Kidney (tissue), 14 donors: ENCODE data around the gene GNG11. TPM values are rescaled to one million over a fixed set of nuclear protein-coding genes. Genes with fewer than 3 reads are reported as not detected.

Experiments
- DNase-seq, 5 donors: peaks; one replicate each; pipeline ENCODE4 v3.0.0-alpha.2; 2013 to 2020
- FAIRE-seq: peaks from 2 replicates; lab custom pipeline; 2012; peaks lifted over from hg19 to GRCh38; lab: Jason Lieb, UNC
- H3K27ac ChIP-seq, 2 donors: one replicate each; pipeline ENCODE4 v1.7.0; 2013; ENCODE audit warnings: low read depth in 2 of 2, low read length in 2 of 2, inconsistent platforms in 1 of 2
- H3K27me3 ChIP-seq: one replicate; pipeline ENCODE4 v1.7.1; 2013; ENCODE audit warnings: low read length, inconsistent platforms; ENCODE audit not compliant: control insufficient read depth, insufficient read depth
- H3K36me3 ChIP-seq, 3 donors: one replicate each; pipeline versions ENCODE4 v1.7.0 to v1.7.1; 2013; ENCODE audit warnings: low read length in 3 of 3, control low read depth in 1 of 3, inconsistent platforms in 1 of 3; ENCODE audit not compliant: insufficient read depth in 3 of 3, control insufficient read depth in 2 of 3
- H3K4me1 ChIP-seq, 3 donors: one replicate each; pipeline versions ENCODE4 v1.7.0 to v1.7.1; 2013; ENCODE audit warnings: low read length in 3 of 3, inconsistent platforms in 1 of 3, low read depth in 1 of 3; ENCODE audit not compliant: control insufficient read depth in 2 of 3, insufficient read depth in 2 of 3
- H3K4me3 ChIP-seq, 3 donors: one replicate each; pipeline versions ENCODE4 v1.7.0 to v1.8.1; 2013; ENCODE audit warnings: low read length in 3 of 3, control low read depth in 1 of 3, inconsistent platforms in 1 of 3
- H3K9ac ChIP-seq, 3 donors: one replicate each; pipeline versions ENCODE4 v1.7.0 to v1.7.1; 2013; ENCODE audit warnings: low read length in 3 of 3, control low read depth in 1 of 3, inconsistent platforms in 1 of 3
- H3K9me3 ChIP-seq, 3 donors: one replicate each; pipeline versions ENCODE4 v1.7.0 to v1.7.1; 2013; ENCODE audit warnings: low read length in 3 of 3, control low read depth in 1 of 3, inconsistent platforms in 1 of 3; ENCODE audit not compliant: control insufficient read depth in 2 of 3, insufficient read depth in 1 of 3
- intact Hi-C: fragments of 100-400 bp; cut with DNase I; formaldehyde crosslinking; loops from one replicate; pipeline ENCODE4 v1.11.1; 2022
- polyA plus RNA-seq: library from polyadenylated mRNA; stranded (reverse); fragments of 350-450 nt; fragmentation: Illumina TruSeq; extraction: RNeasy Lipid Tissue Mini Kit (QIAGEN cat#74804); gene quantifications from one replicate; pipeline ENCODE4 v1.2.3, GENCODE V29; 2014; ENCODE audit warnings: low read depth, low replicate concordance; ENCODE audit not compliant: insufficient read depth
- total RNA-seq: library from RNA; stranded (reverse); fragmentation: NEBNext Ultra II Directional; extraction: Animal tissue kit (Norgen Biotek cat#: 25700); gene quantifications from one replicate; pipeline ENCODE4 v1.2.1, GENCODE V29; 2021
- TF ChIP-seq, protein P1 (sequence below): IDR thresholded peaks from 3 replicates; pipeline ENCODE4 v1.5.1; 2012; ENCODE audit warnings: mild to moderate bottlenecking, moderate library complexity, borderline replicate concordance; ENCODE audit not compliant: insufficient read depth; ENCODE audit errors: extremely low read depth
- donor health status: control.
- donor health status: control.
- donor health status: control.
- donor health status: control.
- donor health status: control.
- donor health status: DM: yes; HTN: yes; CAD: no.
- donor health status: Normal renal cell carcinoma (clear cell type).

The GNG11 gene
- total and polyA plus RNA-seq, 2 donors from 2014 or later, result 23.1 to 45.0 TPM

DNA sequence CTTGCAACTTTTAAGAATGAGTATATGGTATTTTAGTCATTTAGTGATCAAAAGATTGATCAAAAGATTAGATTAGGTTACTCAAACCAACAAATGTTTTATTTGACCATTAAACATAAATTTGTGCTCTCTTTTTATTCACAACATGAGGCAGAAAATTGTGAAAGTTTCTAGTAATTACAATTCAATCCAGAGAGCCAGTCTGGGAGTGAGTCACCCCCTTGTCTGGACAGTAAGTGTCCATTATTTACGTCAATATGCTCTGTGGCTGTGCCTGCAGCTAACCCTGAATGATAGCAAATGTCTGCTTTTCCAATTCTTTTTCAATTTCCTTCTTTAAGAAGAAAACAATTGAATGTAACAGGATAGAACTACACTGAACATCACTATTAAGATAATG is 27.9 kb downstream of the GNG11 start:
- H3K4me3 ChIP-seq, result no peak overlapping the region
- H3K4me1 ChIP-seq, result no peaks in the 10 kb centered on the region
- H3K9ac ChIP-seq, result no peak overlapping the region
- intact Hi-C loops, result no loop called here
- no peaks in the 10 kb centered on the region for H3K36me3 ChIP-seq
- DNase-seq (no peak), FAIRE-seq (no peak)
- no peaks in the 10 kb centered on the region for H3K9me3 ChIP-seq
- H3K27ac ChIP-seq, result no peak overlapping the region
- H3K27me3 ChIP-seq, result no peaks in the 10 kb centered on the region
- TF ChIP-seq, protein P1, sequence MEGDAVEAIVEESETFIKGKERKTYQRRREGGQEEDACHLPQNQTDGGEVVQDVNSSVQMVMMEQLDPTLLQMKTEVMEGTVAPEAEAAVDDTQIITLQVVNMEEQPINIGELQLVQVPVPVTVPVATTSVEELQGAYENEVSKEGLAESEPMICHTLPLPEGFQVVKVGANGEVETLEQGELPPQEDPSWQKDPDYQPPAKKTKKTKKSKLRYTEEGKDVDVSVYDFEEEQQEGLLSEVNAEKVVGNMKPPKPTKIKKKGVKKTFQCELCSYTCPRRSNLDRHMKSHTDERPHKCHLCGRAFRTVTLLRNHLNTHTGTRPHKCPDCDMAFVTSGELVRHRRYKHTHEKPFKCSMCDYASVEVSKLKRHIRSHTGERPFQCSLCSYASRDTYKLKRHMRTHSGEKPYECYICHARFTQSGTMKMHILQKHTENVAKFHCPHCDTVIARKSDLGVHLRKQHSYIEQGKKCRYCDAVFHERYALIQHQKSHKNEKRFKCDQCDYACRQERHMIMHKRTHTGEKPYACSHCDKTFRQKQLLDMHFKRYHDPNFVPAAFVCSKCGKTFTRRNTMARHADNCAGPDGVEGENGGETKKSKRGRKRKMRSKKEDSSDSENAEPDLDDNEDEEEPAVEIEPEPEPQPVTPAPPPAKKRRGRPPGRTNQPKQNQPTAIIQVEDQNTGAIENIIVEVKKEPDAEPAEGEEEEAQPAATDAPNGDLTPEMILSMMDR, result no peak

DNA sequence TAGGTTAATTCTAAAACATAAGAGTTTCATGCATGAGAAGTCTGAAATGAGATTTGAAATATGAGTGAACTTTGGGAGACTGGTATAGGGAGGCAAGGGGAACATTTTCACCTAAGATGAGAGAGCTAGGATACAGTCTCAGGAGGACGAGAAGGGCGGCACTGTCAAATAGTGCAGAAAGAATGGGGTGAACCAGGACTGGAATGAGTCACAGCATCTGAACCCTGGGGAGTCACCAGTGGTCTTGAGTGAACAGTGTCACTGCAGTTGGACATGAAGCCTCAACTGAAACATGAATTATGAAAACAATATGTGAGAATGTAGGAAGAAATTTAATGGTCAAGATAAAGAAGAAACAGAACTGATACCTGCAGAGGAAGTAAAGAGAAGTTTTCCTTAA is 33.8 kb downstream of the GNG11 start:
- Histone ChIP-seq H3K36me3 (no peaks in the 10 kb centered on the region), H3K9me3 (no peaks in the 10 kb centered on the region), H3K27ac (no peak overlapping the region), H3K27me3 (no peaks in the 10 kb centered on the region), H3K4me1 (no peaks in the 10 kb centered on the region), H3K4me3 (no peak overlapping the region), H3K9ac (no peak overlapping the region)
- no peak for DNase-seq
- intact Hi-C loops, result no loop called here
- FAIRE-seq, result no peak
- TF ChIP-seq, protein P1, result no peak

DNA sequence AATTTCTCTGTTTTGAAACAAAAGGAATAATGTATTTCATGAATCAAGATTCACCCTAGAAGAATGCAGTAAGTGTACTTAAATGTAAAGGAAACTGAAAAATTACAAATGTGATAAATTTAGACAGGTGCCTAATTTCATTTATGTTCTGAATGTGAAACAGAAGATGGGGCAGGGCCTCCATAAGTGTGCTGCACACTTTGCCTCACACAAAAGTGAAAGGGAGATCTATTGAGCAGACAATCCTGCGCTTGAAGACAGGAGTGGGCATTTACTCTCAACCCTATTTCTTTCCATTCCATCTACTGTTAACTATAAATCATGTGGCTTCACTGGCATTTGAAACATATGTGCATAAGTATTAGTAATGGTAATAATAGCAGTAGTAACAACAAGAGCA is 36.2 kb downstream of the GNG11 start:
- intact Hi-C loops, result no loop called here
- Histone ChIP-seq H3K4me1 (no peaks in the 10 kb centered on the region), H3K9ac (no peak overlapping the region), H3K27me3 (no peaks in the 10 kb centered on the region), H3K27ac (no peak overlapping the region), H3K9me3 (no peaks in the 10 kb centered on the region), H3K36me3 (no peaks in the 10 kb centered on the region), H3K4me3 (no peak overlapping the region)
- DNase-seq, result no peak
- no peak for FAIRE-seq
- TF ChIP-seq, protein P1, result no peak

DNA sequence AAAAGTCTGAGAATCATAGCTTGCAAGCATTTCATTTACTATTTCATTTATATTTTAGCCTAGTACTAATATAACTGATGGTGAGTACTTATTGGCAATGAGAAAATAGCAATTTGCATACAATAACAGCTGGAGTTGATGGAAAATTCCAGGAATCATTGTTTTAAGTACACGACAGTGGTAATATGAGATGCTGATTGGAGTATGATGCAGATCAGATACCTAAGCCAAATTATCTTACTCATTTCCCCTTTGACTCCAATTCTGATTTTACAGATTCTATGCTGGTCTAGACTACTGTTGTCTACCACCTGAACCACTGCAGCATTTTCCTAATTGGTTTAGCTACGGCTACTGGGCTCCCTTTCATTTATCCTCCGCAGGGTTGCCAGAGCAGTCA is 36.7 kb downstream of the GNG11 start:
- no peaks in the 10 kb centered on the region for H3K4me1 ChIP-seq
- DNase-seq, result no peak
- H3K9ac ChIP-seq, result no peak overlapping the region
- FAIRE-seq, result no peak
- no peaks in the 10 kb centered on the region for H3K27me3 ChIP-seq
- no peaks in the 10 kb centered on the region for H3K36me3 ChIP-seq
- TF ChIP-seq, protein P1, result no peak
- no peak overlapping the region for H3K27ac ChIP-seq
- intact Hi-C loops, result no loop called here
- H3K4me3 ChIP-seq, result no peak overlapping the region
- H3K9me3 ChIP-seq, result no peaks in the 10 kb centered on the region
